ENCODE data around the gene LRWD1.

GRCh38 chr7:102453319-102453718, 11.5 kb upstream of the LRWD1 start:
- TF ChIP-seq, protein P1, sequence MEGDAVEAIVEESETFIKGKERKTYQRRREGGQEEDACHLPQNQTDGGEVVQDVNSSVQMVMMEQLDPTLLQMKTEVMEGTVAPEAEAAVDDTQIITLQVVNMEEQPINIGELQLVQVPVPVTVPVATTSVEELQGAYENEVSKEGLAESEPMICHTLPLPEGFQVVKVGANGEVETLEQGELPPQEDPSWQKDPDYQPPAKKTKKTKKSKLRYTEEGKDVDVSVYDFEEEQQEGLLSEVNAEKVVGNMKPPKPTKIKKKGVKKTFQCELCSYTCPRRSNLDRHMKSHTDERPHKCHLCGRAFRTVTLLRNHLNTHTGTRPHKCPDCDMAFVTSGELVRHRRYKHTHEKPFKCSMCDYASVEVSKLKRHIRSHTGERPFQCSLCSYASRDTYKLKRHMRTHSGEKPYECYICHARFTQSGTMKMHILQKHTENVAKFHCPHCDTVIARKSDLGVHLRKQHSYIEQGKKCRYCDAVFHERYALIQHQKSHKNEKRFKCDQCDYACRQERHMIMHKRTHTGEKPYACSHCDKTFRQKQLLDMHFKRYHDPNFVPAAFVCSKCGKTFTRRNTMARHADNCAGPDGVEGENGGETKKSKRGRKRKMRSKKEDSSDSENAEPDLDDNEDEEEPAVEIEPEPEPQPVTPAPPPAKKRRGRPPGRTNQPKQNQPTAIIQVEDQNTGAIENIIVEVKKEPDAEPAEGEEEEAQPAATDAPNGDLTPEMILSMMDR (IDR thresholded peaks at IDR 0.05), result no peak
- TF ChIP-seq EP300 (IDR thresholded peaks at IDR 0.05) (no peak), POLR2A (IDR thresholded peaks at IDR 0.05) (no peak)
